DND-41 (cell line): ENCODE measurements around the gene TUBGCP5.
"Not testable (repeated sequence)": the region's sequence is repeated elsewhere in the genome, so short reads cannot be mapped to it uniquely, and the experiment has no call there.

ENCODE experiments used
- ATAC-seq: fragments of 200-7000 bp; cut with Tn5 transposase; 3 replicates; pipeline ENCODE4 v1.9.1; 2021; ENCODE audit warnings: low read depth; ENCODE audit not compliant: insufficient read depth
- DNase-seq: peaks from one replicate; pipeline ENCODE4 v3.0.0-alpha.2; 2020
- H2AFZ ChIP-seq: 2 replicates; pipeline ENCODE4 v1.6.0; 2012; ENCODE audit warnings: low read depth, low read length
- H3K27ac ChIP-seq: 2 replicates; pipeline ENCODE4 v1.5.1; 2012; ENCODE audit warnings: low read length, inconsistent platforms
- H3K27me3 ChIP-seq: fragments of 200-600 bp; sonication (generic); 2 replicates; pipeline ENCODE4 v1.6.0; 2012; ENCODE audit warnings: low read length, mild to moderate bottlenecking, inconsistent platforms; ENCODE audit not compliant: insufficient read depth, poor library complexity
- H3K36me3 ChIP-seq: 2 replicates; pipeline ENCODE4 v1.5.1; 2012; ENCODE audit warnings: low read length, inconsistent platforms; ENCODE audit not compliant: insufficient read depth
- H3K4me1 ChIP-seq: 2 replicates; pipeline ENCODE4 v1.5.1; 2012; ENCODE audit warnings: mild to moderate bottlenecking, low read length; ENCODE audit not compliant: insufficient read depth
- H3K4me2 ChIP-seq: 2 replicates; pipeline ENCODE4 v1.6.0; 2012; ENCODE audit warnings: mild to moderate bottlenecking, moderate library complexity, low read length, inconsistent platforms; ENCODE audit not compliant: insufficient read depth
- H3K4me3 ChIP-seq, 2 experiments: fragments of 200-600 bp in 1 of 2; shearing (Covaris generic) in 1 of 2; 2 replicates each; pipeline ENCODE4 v1.5.1; 2012 to 2016; ENCODE audit warnings: inconsistent platforms in 2 of 2, low read length in 2 of 2, mild to moderate bottlenecking in 2 of 2, low read depth in 1 of 2, moderate library complexity in 1 of 2
- H3K79me2 ChIP-seq: 2 replicates; pipeline ENCODE4 v1.6.0; 2012; ENCODE audit warnings: low read length, inconsistent platforms; ENCODE audit not compliant: insufficient read depth
- H3K9ac ChIP-seq: 2 replicates; pipeline ENCODE4 v1.6.0; 2012; ENCODE audit warnings: low read depth, mild to moderate bottlenecking, inconsistent platforms, low read length, moderate library complexity
- H3K9me3 ChIP-seq: 2 replicates; pipeline ENCODE4 v1.5.1; 2012; ENCODE audit warnings: low read length, moderate library complexity, mild to moderate bottlenecking, inconsistent platforms; ENCODE audit not compliant: insufficient read depth, severe bottlenecking
- H4K20me1 ChIP-seq: 2 replicates; pipeline ENCODE4 v1.6.0; 2012; ENCODE audit warnings: low read length; ENCODE audit not compliant: insufficient read depth
- CTCF ChIP-seq: IDR thresholded peaks from 2 replicates; pipeline ENCODE4 v1.5.1; 2012; ENCODE audit warnings: borderline replicate concordance, low read length, moderate library complexity, mild to moderate bottlenecking; ENCODE audit not compliant: poor library complexity, severe bottlenecking; ENCODE audit errors: extremely low read depth
- EZH2 ChIP-seq: IDR thresholded peaks from 3 replicates; pipeline ENCODE4 v1.6.1; 2012; ENCODE audit warnings: borderline replicate concordance, low read depth, mild to moderate bottlenecking, moderate library complexity, low read length, inconsistent platforms; ENCODE audit not compliant: severe bottlenecking

The TUBGCP5 gene

GRCh38 chr15:23014394-23015000 lies 24.9 kb downstream of the TUBGCP5 start:
- Histone ChIP-seq H3K9ac (no peak overlapping the region), H2AFZ (no peak overlapping the region), H3K79me2 (peaks cover 10% of the 10 kb centered on the region; the same call in 1 of the 2 replicates), H3K4me3 (no peak overlapping the region), H3K4me2 (no peak overlapping the region), H3K27me3 (no peaks in the 10 kb centered on the region), H3K36me3 (peaks cover 90% of the 10 kb centered on the region), H3K27ac (no peak overlapping the region), H4K20me1 (peaks cover 8% of the 10 kb centered on the region), H3K4me1 (no peaks in the 10 kb centered on the region), H3K9me3 (no peaks in the 10 kb centered on the region)
- no peak for TF ChIP-seq CTCF
- no peak for TF ChIP-seq EZH2
- ATAC-seq = no peak
- DNase-seq = no peak

- H3K4me1 ChIP-seq = no peaks in the 10 kb centered on the region
- peaks cover 8% of the 10 kb centered on the region for H4K20me1 ChIP-seq
- H3K9ac ChIP-seq = no peak overlapping the region
- H3K4me2 ChIP-seq = no peak overlapping the region
- no peak overlapping the region for H3K27ac ChIP-seq
- no peak overlapping the region for H3K4me3 ChIP-seq
- no peaks in the 10 kb centered on the region for H3K27me3 ChIP-seq
- DNase-seq (no peak), ATAC-seq (no peak)
- TF ChIP-seq EZH2 (no peak), CTCF (no peak)
- no peaks in the 10 kb centered on the region for H3K9me3 ChIP-seq
- H2AFZ ChIP-seq = no peak overlapping the region
- peaks cover 87% of the 10 kb centered on the region for H3K36me3 ChIP-seq
- H3K79me2 ChIP-seq = peaks cover 10% of the 10 kb centered on the region; the same call in 1 of the 2 replicates
Measured at GRCh38 chr15:23013681-23014080, 25.7 kb downstream of the TUBGCP5 start.

- H3K9ac ChIP-seq, H3K27ac ChIP-seq, H3K4me1 ChIP-seq, H3K9me3 ChIP-seq, DNase-seq, H2AFZ ChIP-seq, H3K79me2 ChIP-seq, H3K4me3 ChIP-seq, H3K27me3 ChIP-seq, H3K4me2 ChIP-seq, ATAC-seq, H4K20me1 ChIP-seq: not testable (repeated sequence)
- peaks cover 84% of the 10 kb centered on the region for H3K36me3 ChIP-seq
Measured at GRCh38 chr15:23012616-23013015, 26.8 kb downstream of the TUBGCP5 start.

GRCh38 chr15:23003736-23004135 lies 35.6 kb downstream of the TUBGCP5 start:
- no peak overlapping the region for H3K27ac ChIP-seq
- no peak overlapping the region for H2AFZ ChIP-seq
- no peaks in the 10 kb centered on the region for H3K27me3 ChIP-seq
- no peak overlapping the region for H3K4me3 ChIP-seq
- H3K4me2 ChIP-seq = no peak overlapping the region
- no peaks in the 10 kb centered on the region for H3K4me1 ChIP-seq
- no peak overlapping the region for H3K9ac ChIP-seq
- H4K20me1 ChIP-seq = no peaks in the 10 kb centered on the region
- H3K36me3 ChIP-seq = peaks cover 83% of the 10 kb centered on the region
- DNase-seq = no peak
- TF ChIP-seq CTCF (no peak), EZH2 (no peak)
- no peaks in the 10 kb centered on the region for H3K9me3 ChIP-seq
- H3K79me2 ChIP-seq = no peaks in the 10 kb centered on the region
- ATAC-seq = no peak
